ENCODE measurements around the gene TRPM7.
A peak's percentile ranks its signal among the peaks of the same experiment; 100 is the strongest.

The TRPM7 gene

GRCh38 chr15:50556642-50557371 lies 129.8 kb downstream of the TRPM7 start:
- Histone ChIP-seq H3K36me3 (ENCODE audit: insufficient read depth, low read length) (peaks cover 14% of the 10 kb centered on the region), H3K79me2 (ENCODE audit: insufficient read depth, low read length) (no peaks in the 10 kb centered on the region)
- TF ChIP-seq EZH2 (IDR thresholded peaks at IDR 0.05; ENCODE audit: borderline replicate concordance, low read depth, low read length, severe bottlenecking) (no peak), CTCF (IDR thresholded peaks at IDR 0.05; ENCODE audit: borderline replicate concordance, extremely low read depth, low read length, poor library complexity, severe bottlenecking) (no peak)

DNA sequence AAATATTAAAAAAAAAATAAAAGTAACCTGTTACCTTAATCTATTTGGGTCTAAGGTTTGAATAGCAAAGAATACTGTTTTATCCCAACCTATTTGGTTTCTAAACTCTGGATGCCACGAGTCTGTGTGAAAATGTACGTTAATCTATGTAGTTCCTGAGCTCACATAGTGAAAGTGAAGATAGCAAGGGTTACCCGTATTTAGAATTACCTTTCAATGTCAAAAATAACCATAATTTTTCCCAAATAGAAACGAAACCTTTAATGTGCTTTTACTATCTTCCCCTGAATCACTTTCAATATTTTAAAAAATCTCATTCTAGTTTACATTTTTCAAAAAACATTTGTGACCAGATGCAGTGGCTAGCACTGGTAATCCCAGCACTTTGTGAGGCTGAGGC lies 134.4 kb downstream of the TRPM7 start:
- H3K4me3 ChIP-seq (ENCODE audit: low read depth in 1 of 2, low read length in 2 of 2): no peak overlapping the region
- no peaks in the 10 kb centered on the region for H3K9me3 ChIP-seq (ENCODE audit: insufficient read depth, low read length, severe bottlenecking)
- no peak overlapping the region for H3K9ac ChIP-seq (ENCODE audit: low read depth, low read length)
- no peak overlapping the region for H2AFZ ChIP-seq (ENCODE audit: low read depth, low read length)
- no peaks in the 10 kb centered on the region for H4K20me1 ChIP-seq (ENCODE audit: insufficient read depth, low read length)
- TF ChIP-seq CTCF (IDR thresholded peaks at IDR 0.05; ENCODE audit: borderline replicate concordance, extremely low read depth, low read length, poor library complexity, severe bottlenecking) (no peak), EZH2 (IDR thresholded peaks at IDR 0.05; ENCODE audit: borderline replicate concordance, low read depth, low read length, severe bottlenecking) (no peak)
- H3K27me3 ChIP-seq (ENCODE audit: insufficient read depth, low read length, poor library complexity): no peaks in the 10 kb centered on the region
- no peak overlapping the region for H3K27ac ChIP-seq (ENCODE audit: low read length)
- no peaks in the 10 kb centered on the region for H3K79me2 ChIP-seq (ENCODE audit: insufficient read depth, low read length)
- DNase-seq (no peak), ATAC-seq (ENCODE audit: insufficient read depth, low read depth) (no peak)
- no peaks in the 10 kb centered on the region for H3K36me3 ChIP-seq (ENCODE audit: insufficient read depth, low read length)
- H3K4me1 ChIP-seq (ENCODE audit: insufficient read depth, low read length): no peaks in the 10 kb centered on the region
- no peak overlapping the region for H3K4me2 ChIP-seq (ENCODE audit: insufficient read depth, low read length)

More at GRCh38 chr15:50556642-50557371, 129.8 kb downstream of the TRPM7 start:
- Histone ChIP-seq H3K4me1 (ENCODE audit: insufficient read depth, low read length) (no peaks in the 10 kb centered on the region), H3K27me3 (ENCODE audit: insufficient read depth, low read length, poor library complexity) (no peaks in the 10 kb centered on the region), H3K27ac (ENCODE audit: low read length) (no peak overlapping the region), H3K4me2 (ENCODE audit: insufficient read depth, low read length) (no peak overlapping the region), H2AFZ (ENCODE audit: low read depth, low read length) (no peak overlapping the region), H3K4me3 (ENCODE audit: low read depth in 1 of 2, low read length in 2 of 2) (no peak overlapping the region), H4K20me1 (ENCODE audit: insufficient read depth, low read length) (no peaks in the 10 kb centered on the region), H3K9ac (ENCODE audit: low read depth, low read length) (no peak overlapping the region), H3K9me3 (ENCODE audit: insufficient read depth, low read length, severe bottlenecking) (no peaks in the 10 kb centered on the region)
- ATAC-seq (ENCODE audit: insufficient read depth, low read depth) (peak; percentile 58; the same call in 2 of the 3 replicates), DNase-seq (no peak)

DNA sequence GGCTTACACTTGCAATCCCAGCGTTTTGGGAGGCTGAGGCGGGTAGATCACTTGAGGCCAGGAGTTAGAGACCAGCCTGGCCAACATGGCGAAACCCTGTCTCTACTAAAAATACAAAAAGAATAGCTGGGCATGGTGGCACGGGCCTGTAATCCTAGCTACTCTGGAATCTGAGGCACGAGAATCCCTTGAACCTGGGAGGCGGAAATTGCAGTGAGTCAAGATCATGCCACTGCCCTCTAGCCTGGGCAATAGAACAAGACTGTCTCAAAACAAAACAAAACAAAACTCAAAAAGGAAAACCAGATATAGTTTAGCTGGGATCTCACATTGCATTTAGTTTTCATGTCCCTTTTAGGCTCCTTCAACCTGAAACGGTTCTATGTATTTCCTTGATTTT lies 137.3 kb downstream of the TRPM7 start:
- H3K9me3 ChIP-seq (ENCODE audit: insufficient read depth, low read length, severe bottlenecking): no peaks in the 10 kb centered on the region
- ATAC-seq (ENCODE audit: insufficient read depth, low read depth) (no peak), DNase-seq (no peak)
- H4K20me1 ChIP-seq (ENCODE audit: insufficient read depth, low read length): no peaks in the 10 kb centered on the region
- no peak overlapping the region for H2AFZ ChIP-seq (ENCODE audit: low read depth, low read length)
- H3K27ac ChIP-seq (ENCODE audit: low read length): no peak overlapping the region
- no peaks in the 10 kb centered on the region for H3K27me3 ChIP-seq (ENCODE audit: insufficient read depth, low read length, poor library complexity)
- H3K79me2 ChIP-seq (ENCODE audit: insufficient read depth, low read length): no peaks in the 10 kb centered on the region
- no peak overlapping the region for H3K4me3 ChIP-seq (ENCODE audit: low read depth in 1 of 2, low read length in 2 of 2)
- H3K4me1 ChIP-seq (ENCODE audit: insufficient read depth, low read length): no peaks in the 10 kb centered on the region
- no peak overlapping the region for H3K9ac ChIP-seq (ENCODE audit: low read depth, low read length)
- H3K4me2 ChIP-seq (ENCODE audit: insufficient read depth, low read length): no peak overlapping the region
- no peak for TF ChIP-seq CTCF (IDR thresholded peaks at IDR 0.05; ENCODE audit: borderline replicate concordance, extremely low read depth, low read length, poor library complexity, severe bottlenecking)
- no peak for TF ChIP-seq EZH2 (IDR thresholded peaks at IDR 0.05; ENCODE audit: borderline replicate concordance, low read depth, low read length, severe bottlenecking)
- no peaks in the 10 kb centered on the region for H3K36me3 ChIP-seq (ENCODE audit: insufficient read depth, low read length)
